Body of pancreas (tissue), 4 donors: Measurements from ENCODE around the gene PBX2.

Experiments used
- CTCF ChIP-seq, 7 experiments: fragments of 450-650 bp in 4 of 7; fragments of 200-600 bp in 3 of 7; sonication (generic) in 3 of 7; IDR thresholded peaks; one replicate each; pipeline ENCODE4 v1.5.1; 2016 to 2019; ENCODE audit warnings: antibody characterized with exemption in 7 of 7
- POLR2A ChIP-seq, 3 donors: fragments of 450-650 bp; IDR thresholded peaks; one replicate each; pipeline ENCODE4 v1.6.1; 2016; ENCODE audit warnings: antibody characterized with exemption in 3 of 3, mild to moderate bottlenecking in 2 of 3

GRCh38 chr6:32214126-32214525, 24.1 kb upstream of the PBX2 start:
- TF ChIP-seq CTCF (IDR thresholded peaks at IDR 0.05) (no peak), POLR2A (IDR thresholded peaks at IDR 0.05) (no peak)
